GM12878 (cell line): ENCODE data around the gene COMMD1. TPM values are rescaled to one million over a fixed set of nuclear protein-coding genes. Genes with fewer than 3 reads are reported as not detected.

Source experiments
- ATAC-seq: fragments of 200-7000 bp; cut with Tn5 transposase; 3 replicates; pipeline ENCODE4 v1.9.1; 2020; ENCODE audit warnings: mild to moderate bottlenecking, moderate library complexity
- BruUV-seq: library from RNA; stranded (reverse); fragments of 400-500 nt; replicated peaks from 2 replicates; lab custom pipeline; 2021; lab: Mats Ljungman, UMichigan
- CTCF ChIA-PET: fragments of 300-600 bp; sonication (Branson Sonifier 250); formaldehyde crosslinking; extraction: SDS; loops from one replicate; lab custom pipeline; 2021; ENCODE audit warnings: inconsistent platforms; lab: Yijun Ruan, JAX
- POLR2A ChIA-PET: fragments of 350-600 bp; formaldehyde crosslinking; extraction: SDS; loops from one replicate; lab custom pipeline; 2021; ENCODE audit warnings: inconsistent platforms; lab: Charles Lee
- RAD21 ChIA-PET: fragments of 300-600 bp; sonication (Branson Sonifier 250); formaldehyde crosslinking; loops from one replicate; lab custom pipeline; 2023; ENCODE audit warnings: antibody characterized with exemption; ENCODE audit not compliant: unreplicated experiment; lab: Charles Lee
- SMC1A ChIA-PET: fragments of 300-600 bp; sonication (Branson Sonifier 250); formaldehyde crosslinking; loops from one replicate; lab custom pipeline; 2023; ENCODE audit not compliant: unreplicated experiment, uncharacterized antibody; lab: Charles Lee
- DNase-seq: peaks from one replicate; pipeline ENCODE4 v3.0.0-alpha.2; 2011; ENCODE audit warnings: low read depth, low spot score
- FAIRE-seq: peaks from 3 replicates; lab custom pipeline; 2011; peaks lifted over from hg19 to GRCh38; lab: Jason Lieb, UNC
- H2AFZ ChIP-seq: 2 replicates; pipeline ENCODE4 v1.6.0; 2011; ENCODE audit warnings: low read depth, low read length, control low read depth; ENCODE audit not compliant: control insufficient read depth
- H3K27ac ChIP-seq: 2 replicates; pipeline ENCODE4 v1.5.1; 2011; ENCODE audit warnings: control low read depth; ENCODE audit not compliant: control insufficient read depth, insufficient read depth
- H3K27me3 ChIP-seq, 2 experiments: replicated peaks in 1 of 2; 2 replicates each; pipeline versions ENCODE4 v1.6.0 to v1.6.1; 2011; ENCODE audit warnings: low read length in 1 of 2; ENCODE audit not compliant: control insufficient read depth in 2 of 2, insufficient read depth in 2 of 2
- H3K36me3 ChIP-seq, 2 experiments: 2 replicates each; pipeline ENCODE4 v1.5.1; 2011; ENCODE audit warnings: low read length in 1 of 2; ENCODE audit not compliant: control insufficient read depth in 2 of 2, insufficient read depth in 2 of 2
- H3K4me1 ChIP-seq: 2 replicates; pipeline ENCODE4 v1.6.1; 2011; ENCODE audit warnings: mild to moderate bottlenecking, low read length, moderate library complexity, mixed read lengths; ENCODE audit not compliant: control insufficient read depth, insufficient read depth
- H3K4me2 ChIP-seq: 2 replicates; pipeline ENCODE4 v1.6.0; 2011; ENCODE audit warnings: control low read depth; ENCODE audit not compliant: control insufficient read depth, insufficient read depth
- H3K4me3 ChIP-seq: fragments of 200-600 bp; sonication (generic); 2 replicates; pipeline ENCODE4 v1.5.1; 2016
- H3K79me2 ChIP-seq: 2 replicates; pipeline ENCODE4 v1.6.0; 2011; ENCODE audit warnings: low read length; ENCODE audit not compliant: control insufficient read depth, insufficient read depth
- H3K9ac ChIP-seq: 2 replicates; pipeline ENCODE4 v1.8.0; 2011; ENCODE audit warnings: low read length, control low read depth, mixed read lengths; ENCODE audit not compliant: control insufficient read depth, insufficient read depth
- H3K9me3 ChIP-seq: replicated peaks from 3 replicates; pipeline ENCODE4 v1.5.1; 2011; ENCODE audit warnings: mild to moderate bottlenecking, low read length; ENCODE audit not compliant: control insufficient read depth, insufficient read depth
- H4K20me1 ChIP-seq: 2 replicates; pipeline ENCODE4 v1.6.0; 2011; ENCODE audit not compliant: control insufficient read depth, insufficient read depth
- ESRRA ChIP-seq: IDR thresholded peaks from 2 replicates; pipeline ENCODE4 v1.6.1; 2012; ENCODE audit warnings: mild to moderate bottlenecking, low read length, improper control_type of control experiment
- ETV6 ChIP-seq, 2 experiments: fragments of 450-650 bp in 1 of 2; IDR thresholded peaks in 1 of 2; conservative IDR thresholded peaks in 1 of 2; 2 replicates each; pipeline ENCODE4 v1.6.1; 2014; ENCODE audit warnings: antibody characterized with exemption in 1 of 2, borderline replicate concordance in 1 of 2, low read depth in 1 of 2, mild to moderate bottlenecking in 1 of 2, moderate library complexity in 1 of 2
- MEF2A ChIP-seq: IDR thresholded peaks from 2 replicates; pipeline ENCODE4 v1.6.1; 2011; ENCODE audit warnings: low read depth, mild to moderate bottlenecking, low read length, moderate library complexity; ENCODE audit not compliant: insufficient read depth
- MYC ChIP-seq: IDR thresholded peaks from 2 replicates; pipeline ENCODE4 v1.6.1; 2011; ENCODE audit warnings: mild to moderate bottlenecking, low read length, moderate library complexity, inconsistent platforms; ENCODE audit not compliant: insufficient read depth, insufficient replicate concordance, insufficient read length, severe bottlenecking
- SPI1 ChIP-seq: IDR thresholded peaks from 2 replicates; pipeline ENCODE4 v1.6.1; 2011; ENCODE audit warnings: low read depth, mild to moderate bottlenecking, low read length, moderate library complexity, borderline replicate concordance; ENCODE audit not compliant: insufficient read depth
- TCF12 ChIP-seq: IDR thresholded peaks from 2 replicates; pipeline ENCODE4 v1.6.1; 2011; ENCODE audit warnings: low read depth, mild to moderate bottlenecking, low read length
- YY1 ChIP-seq: IDR thresholded peaks from 2 replicates; pipeline ENCODE4 v1.6.1; 2011; ENCODE audit warnings: low read depth, mild to moderate bottlenecking, low read length
- ZNF24 ChIP-seq: fragments of 450-650 bp; IDR thresholded peaks from 2 replicates; pipeline ENCODE4 v1.6.1; 2017; ENCODE audit warnings: antibody characterized with exemption, mild to moderate bottlenecking
- ZSCAN29 ChIP-seq: fragments of 450-650 bp; IDR thresholded peaks from 2 replicates; pipeline ENCODE4 v1.6.1; 2017; ENCODE audit warnings: mild to moderate bottlenecking, moderate library complexity
- in situ Hi-C: fragments of 300-500 bp; cut with MboI; formaldehyde crosslinking; loops from 9 replicates; pipeline ENCODE4 v1.14.3; 2018; ENCODE audit warnings: mixed read lengths
- intact Hi-C: fragments of 100-400 bp; cut with micrococcal nuclease; formaldehyde crosslinking; loops from one replicate; pipeline ENCODE4 v1.14.2; 2022; ENCODE audit not compliant: unreplicated experiment
- polyA plus RNA-seq, 11 experiments: library from polyadenylated mRNA; depleted of rRNA in 4 of 11; unstranded in 6 of 11; stranded (reverse) in 5 of 11; fragments of >200 nt; fragmentation: Nextera tagmentation in 4 of 11; fragmentation: Illumina TruSeq in 1 of 11; extraction: Ambion mirVana in 4 of 11; extraction: Trizol in 1 of 11; gene quantifications; 1 replicate in 1 of 11; 2 replicates in 10 of 11; pipeline versions ENCODE4 v1.2.1 to v1.2.3, GENCODE V29; 2011 to 2016; ENCODE audit warnings: inconsistent platforms in 2 of 11, missing spikeins in 2 of 11, low read depth in 1 of 11
- total RNA-seq, 4 experiments: library from RNA; depleted of rRNA in 3 of 4; stranded (reverse); fragments of >200 nt in 3 of 4; fragmentation: Illumina TruSeq in 1 of 4; extraction: Trizol in 1 of 4; gene quantifications; 2 replicates each; pipeline versions ENCODE4 v1.2.1 to v1.2.3, GENCODE V29; 2013 to 2021
- TF ChIP-seq, protein P1 (sequence below): fragments of 450-650 bp; IDR thresholded peaks from 2 replicates; pipeline ENCODE4 v1.6.1; 2017; ENCODE audit warnings: mild to moderate bottlenecking, moderate library complexity
- TF ChIP-seq, protein P2 (sequence below): IDR thresholded peaks from 2 replicates; pipeline ENCODE4 v1.6.1; 2012; ENCODE audit warnings: mild to moderate bottlenecking, low read depth, low read length
- TF ChIP-seq, protein P3 (sequence below): fragments of 450-650 bp; IDR thresholded peaks from 2 replicates; pipeline ENCODE4 v1.6.1; 2017; ENCODE audit warnings: mild to moderate bottlenecking, low read depth, inconsistent platforms; ENCODE audit not compliant: poor library complexity, severe bottlenecking

COMMD1 gene
- total and polyA plus RNA-seq, 10 of the 15 experiments (the other 5 are each of a cell fraction or from before 2014, with no cell fraction given): 39.7 to 210 (median 53.7) TPM

DNA sequence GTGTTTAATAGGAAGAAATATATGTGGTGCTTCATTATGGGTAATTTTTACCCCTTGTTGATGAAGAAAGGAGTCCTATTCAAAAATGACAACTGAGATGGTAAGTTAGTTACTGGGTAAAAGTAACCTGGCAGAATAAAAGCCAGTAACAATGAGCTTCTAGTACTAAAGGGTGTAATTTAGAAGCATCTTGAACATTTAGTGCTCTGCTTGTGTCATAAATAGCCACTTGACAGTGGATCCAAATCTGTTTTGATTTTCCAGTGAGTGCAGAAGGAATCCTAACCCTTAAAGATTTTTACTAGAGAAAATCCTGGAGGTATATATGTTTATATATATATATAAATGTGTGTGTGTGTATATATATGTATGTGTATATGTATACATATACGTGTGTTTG lies 15.1 kb downstream of the COMMD1 start (continued):
- TF ChIP-seq, protein P1, sequence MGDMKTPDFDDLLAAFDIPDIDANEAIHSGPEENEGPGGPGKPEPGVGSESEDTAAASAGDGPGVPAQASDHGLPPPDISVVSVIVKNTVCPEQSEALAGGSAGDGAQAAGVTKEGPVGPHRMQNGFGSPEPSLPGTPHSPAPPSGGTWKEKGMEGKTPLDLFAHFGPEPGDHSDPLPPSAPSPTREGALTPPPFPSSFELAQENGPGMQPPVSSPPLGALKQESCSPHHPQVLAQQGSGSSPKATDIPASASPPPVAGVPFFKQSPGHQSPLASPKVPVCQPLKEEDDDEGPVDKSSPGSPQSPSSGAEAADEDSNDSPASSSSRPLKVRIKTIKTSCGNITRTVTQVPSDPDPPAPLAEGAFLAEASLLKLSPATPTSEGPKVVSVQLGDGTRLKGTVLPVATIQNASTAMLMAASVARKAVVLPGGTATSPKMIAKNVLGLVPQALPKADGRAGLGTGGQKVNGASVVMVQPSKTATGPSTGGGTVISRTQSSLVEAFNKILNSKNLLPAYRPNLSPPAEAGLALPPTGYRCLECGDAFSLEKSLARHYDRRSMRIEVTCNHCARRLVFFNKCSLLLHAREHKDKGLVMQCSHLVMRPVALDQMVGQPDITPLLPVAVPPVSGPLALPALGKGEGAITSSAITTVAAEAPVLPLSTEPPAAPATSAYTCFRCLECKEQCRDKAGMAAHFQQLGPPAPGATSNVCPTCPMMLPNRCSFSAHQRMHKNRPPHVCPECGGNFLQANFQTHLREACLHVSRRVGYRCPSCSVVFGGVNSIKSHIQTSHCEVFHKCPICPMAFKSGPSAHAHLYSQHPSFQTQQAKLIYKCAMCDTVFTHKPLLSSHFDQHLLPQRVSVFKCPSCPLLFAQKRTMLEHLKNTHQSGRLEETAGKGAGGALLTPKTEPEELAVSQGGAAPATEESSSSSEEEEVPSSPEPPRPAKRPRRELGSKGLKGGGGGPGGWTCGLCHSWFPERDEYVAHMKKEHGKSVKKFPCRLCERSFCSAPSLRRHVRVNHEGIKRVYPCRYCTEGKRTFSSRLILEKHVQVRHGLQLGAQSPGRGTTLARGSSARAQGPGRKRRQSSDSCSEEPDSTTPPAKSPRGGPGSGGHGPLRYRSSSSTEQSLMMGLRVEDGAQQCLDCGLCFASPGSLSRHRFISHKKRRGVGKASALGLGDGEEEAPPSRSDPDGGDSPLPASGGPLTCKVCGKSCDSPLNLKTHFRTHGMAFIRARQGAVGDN: no peak
- TF ChIP-seq, all 136 proteins: peak for 0

DNA sequence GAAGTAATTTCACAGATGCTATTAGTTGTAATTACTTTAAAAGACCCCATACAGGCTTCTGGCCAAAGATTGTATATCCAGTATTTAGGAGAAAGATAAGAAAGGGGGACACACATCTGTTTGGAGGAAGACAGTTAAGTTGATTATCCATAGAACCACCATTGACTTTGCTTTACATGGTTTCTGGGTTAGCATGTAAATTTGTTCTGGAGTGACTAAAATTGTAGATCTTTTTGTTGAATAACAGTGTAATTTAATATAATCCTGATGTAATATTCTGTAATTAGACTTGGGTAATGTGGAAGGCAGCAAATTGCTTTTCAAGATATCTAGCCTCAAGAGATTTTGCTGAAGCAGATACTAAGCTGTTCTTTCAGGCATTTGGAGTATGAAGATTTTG lies 17.2 kb downstream of the COMMD1 start:
- POLR2A ChIA-PET: no interaction called here
- Histone ChIP-seq H3K27ac (no peak overlapping the region), H3K36me3 (no peaks in the 10 kb centered on the region; a peak in 1 of 4 replicates), H3K4me2 (no peak overlapping the region), H3K9me3 (no peaks in the 10 kb centered on the region), H2AFZ (no peak overlapping the region), H4K20me1 (no peaks in the 10 kb centered on the region), H3K4me1 (no peaks in the 10 kb centered on the region), H3K9ac (no peak overlapping the region), H3K4me3 (no peak overlapping the region), H3K79me2 (peaks cover 2% of the 10 kb centered on the region), H3K27me3 (no peaks in the 10 kb centered on the region)
- no TSS peak for BruUV-seq
- ATAC-seq (no peak), FAIRE-seq (no peak), DNase-seq (no peak)
- CTCF ChIA-PET: interaction anchor here (0.6 to 1.6 kb wide), 3 partner anchors 183 to 491 kb away, joined by 3 to 5 read pairs (median 4); no protein-coding TSS in a partner anchor
- intact Hi-C loops (no loop called here), in situ Hi-C loops (no loop called here)
- RAD21 ChIA-PET: no interaction called here
- SMC1A ChIA-PET: interaction anchor here (0.6 to 1.0 kb wide), 2 partner anchors 17 to 534 kb away, joined by 3 to 4 read pairs; no protein-coding TSS in a partner anchor
- TF ChIP-seq MYC: no peak
- no peak for TF ChIP-seq ESRRA
- no peak for TF ChIP-seq TCF12
- TF ChIP-seq ZSCAN29: no peak
- no peak for TF ChIP-seq SPI1
- TF ChIP-seq, protein P2, sequence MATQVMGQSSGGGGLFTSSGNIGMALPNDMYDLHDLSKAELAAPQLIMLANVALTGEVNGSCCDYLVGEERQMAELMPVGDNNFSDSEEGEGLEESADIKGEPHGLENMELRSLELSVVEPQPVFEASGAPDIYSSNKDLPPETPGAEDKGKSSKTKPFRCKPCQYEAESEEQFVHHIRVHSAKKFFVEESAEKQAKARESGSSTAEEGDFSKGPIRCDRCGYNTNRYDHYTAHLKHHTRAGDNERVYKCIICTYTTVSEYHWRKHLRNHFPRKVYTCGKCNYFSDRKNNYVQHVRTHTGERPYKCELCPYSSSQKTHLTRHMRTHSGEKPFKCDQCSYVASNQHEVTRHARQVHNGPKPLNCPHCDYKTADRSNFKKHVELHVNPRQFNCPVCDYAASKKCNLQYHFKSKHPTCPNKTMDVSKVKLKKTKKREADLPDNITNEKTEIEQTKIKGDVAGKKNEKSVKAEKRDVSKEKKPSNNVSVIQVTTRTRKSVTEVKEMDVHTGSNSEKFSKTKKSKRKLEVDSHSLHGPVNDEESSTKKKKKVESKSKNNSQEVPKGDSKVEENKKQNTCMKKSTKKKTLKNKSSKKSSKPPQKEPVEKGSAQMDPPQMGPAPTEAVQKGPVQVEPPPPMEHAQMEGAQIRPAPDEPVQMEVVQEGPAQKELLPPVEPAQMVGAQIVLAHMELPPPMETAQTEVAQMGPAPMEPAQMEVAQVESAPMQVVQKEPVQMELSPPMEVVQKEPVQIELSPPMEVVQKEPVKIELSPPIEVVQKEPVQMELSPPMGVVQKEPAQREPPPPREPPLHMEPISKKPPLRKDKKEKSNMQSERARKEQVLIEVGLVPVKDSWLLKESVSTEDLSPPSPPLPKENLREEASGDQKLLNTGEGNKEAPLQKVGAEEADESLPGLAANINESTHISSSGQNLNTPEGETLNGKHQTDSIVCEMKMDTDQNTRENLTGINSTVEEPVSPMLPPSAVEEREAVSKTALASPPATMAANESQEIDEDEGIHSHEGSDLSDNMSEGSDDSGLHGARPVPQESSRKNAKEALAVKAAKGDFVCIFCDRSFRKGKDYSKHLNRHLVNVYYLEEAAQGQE: no peak
- TF ChIP-seq MEF2A: no peak
- TF ChIP-seq, protein P3, sequence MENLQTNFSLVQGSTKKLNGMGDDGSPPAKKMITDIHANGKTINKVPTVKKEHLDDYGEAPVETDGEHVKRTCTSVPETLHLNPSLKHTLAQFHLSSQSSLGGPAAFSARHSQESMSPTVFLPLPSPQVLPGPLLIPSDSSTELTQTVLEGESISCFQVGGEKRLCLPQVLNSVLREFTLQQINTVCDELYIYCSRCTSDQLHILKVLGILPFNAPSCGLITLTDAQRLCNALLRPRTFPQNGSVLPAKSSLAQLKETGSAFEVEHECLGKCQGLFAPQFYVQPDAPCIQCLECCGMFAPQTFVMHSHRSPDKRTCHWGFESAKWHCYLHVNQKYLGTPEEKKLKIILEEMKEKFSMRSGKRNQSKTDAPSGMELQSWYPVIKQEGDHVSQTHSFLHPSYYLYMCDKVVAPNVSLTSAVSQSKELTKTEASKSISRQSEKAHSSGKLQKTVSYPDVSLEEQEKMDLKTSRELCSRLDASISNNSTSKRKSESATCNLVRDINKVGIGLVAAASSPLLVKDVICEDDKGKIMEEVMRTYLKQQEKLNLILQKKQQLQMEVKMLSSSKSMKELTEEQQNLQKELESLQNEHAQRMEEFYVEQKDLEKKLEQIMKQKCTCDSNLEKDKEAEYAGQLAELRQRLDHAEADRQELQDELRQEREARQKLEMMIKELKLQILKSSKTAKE: no peak
- TF ChIP-seq YY1: no peak
- TF ChIP-seq ZNF24: no peak
- no peak for TF ChIP-seq ETV6 (conservative IDR thresholded peaks at IDR 0.05 in 1 of 2, IDR thresholded peaks at IDR 0.05 in 1 of 2; ENCODE audit: borderline replicate concordance in 1 of 2, low read depth in 1 of 2)
